GM21717 (cell line): ENCODE measurements around the gene GALNT18.

Experiments
- ATAC-seq: cut with Tn5 transposase; IDR thresholded peaks from one replicate; pipeline ENCODE4 v1.9.1; 2021; ENCODE audit warnings: mild to moderate bottlenecking, moderate library complexity; ENCODE audit not compliant: unreplicated experiment

Gene GALNT18

DNA sequence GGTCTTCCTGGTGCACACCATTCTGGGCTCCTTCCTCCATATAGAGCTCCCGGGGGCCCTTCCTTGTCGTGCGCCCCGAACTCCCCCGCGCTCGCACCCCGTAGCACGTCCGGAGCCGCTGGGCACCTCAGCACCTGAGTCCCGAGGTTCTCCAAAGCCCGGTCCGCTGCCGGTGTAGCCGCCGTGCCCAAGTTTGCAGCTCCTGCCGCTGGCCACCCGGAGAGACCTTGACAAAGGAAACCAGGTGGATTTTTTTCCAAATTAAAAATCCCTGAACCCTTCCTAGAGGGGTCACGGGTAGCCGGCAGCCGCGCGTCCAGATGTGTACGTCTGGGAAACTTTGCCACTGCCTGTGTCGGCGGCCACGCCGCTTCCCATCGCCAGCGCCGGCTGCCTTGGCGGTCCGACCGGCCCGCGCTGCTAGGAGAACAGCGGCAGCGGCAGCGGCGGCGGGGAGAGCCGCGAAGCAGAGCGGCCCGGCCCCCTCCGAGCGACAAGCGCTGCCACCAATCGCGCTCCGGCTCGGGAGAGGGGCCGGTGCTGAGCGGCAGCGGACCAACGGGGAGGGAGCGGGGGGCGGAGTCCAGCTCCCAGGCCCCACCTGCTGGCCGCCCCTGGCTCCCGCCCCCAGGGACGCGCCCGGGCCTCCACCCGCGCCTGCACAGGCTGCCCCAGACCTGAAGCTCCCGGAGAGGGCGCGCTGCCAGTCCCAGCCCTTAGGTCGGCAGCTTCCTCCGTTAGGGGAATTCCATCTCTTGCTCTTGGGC is at the start of gene GALNT18:
Gene GALNT18 (minus strand): TSS at position 433 of the 767 bp plus-strand sequence.
- ATAC-seq = peak; percentile 97

DNA sequence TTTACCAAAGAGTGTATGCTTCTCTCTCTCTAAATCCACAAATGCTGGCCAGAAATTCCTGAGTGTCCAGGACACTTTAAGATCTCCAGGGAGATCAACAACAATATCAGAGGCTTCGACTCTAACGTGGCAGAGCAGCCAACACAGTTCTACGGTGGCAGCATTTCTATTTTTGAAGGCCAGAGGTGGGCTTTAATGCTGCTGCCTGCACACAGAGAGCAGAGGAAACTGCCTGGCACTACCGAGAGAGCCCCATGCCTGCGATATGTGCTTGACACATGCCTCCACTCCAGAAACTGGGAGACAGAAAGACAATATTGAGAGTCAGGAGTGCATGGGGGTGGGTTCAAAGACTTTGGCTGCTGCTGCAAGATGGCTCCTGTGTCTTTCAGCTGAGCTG is 48.8 kb upstream of the GALNT18 start:
- ATAC-seq = no peak

DNA sequence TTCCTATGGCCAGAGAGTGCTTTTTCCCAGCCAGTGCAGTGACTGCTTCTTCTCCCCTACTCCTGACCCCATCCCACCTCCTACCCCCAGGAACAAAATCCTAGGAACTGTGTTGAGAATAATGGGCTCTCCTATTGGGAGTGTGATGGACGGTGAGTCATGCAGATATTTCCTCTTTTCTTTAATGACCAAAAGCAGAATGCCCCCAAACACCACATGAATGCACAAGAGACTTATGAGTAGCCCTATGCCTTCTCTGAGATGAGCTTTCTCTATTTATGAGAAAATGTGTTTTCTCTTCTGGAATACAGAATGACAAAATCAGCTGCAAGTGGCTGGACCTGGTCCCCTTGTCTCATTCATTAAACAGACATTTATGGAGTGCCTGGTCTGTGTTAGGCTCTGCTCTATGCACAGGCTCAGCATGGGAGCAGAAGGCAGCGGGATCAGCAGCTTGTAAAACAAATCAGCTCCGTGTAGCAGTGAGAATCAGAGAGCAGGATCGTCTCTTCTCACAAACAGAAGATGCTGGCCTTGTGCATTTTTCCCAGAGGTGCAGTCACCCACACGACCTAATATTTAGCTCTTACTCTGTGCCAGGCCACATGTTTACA is 47.5 kb upstream of the GALNT18 start:
- no peak for ATAC-seq

DNA sequence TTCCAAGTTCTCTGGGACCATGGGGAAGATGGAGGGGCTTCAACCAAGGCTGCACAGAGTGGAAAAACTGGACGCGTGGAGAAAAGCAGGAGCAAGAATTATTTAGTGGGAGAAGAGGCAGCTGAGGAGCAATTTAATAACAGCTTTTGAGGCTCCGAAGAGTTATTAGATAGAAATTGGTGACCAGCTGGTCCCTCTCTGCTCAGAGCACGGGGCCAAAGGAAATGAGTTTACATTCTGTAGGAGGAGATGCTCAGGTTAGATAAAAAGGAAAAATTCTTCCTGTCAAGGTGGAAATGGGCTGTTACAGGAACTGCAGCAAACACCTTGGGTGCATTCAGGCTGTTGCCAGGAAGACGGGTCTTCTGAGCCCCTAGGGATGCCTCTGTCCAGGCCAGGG is 47.0 kb upstream of the GALNT18 start:
- ATAC-seq = no peak

DNA sequence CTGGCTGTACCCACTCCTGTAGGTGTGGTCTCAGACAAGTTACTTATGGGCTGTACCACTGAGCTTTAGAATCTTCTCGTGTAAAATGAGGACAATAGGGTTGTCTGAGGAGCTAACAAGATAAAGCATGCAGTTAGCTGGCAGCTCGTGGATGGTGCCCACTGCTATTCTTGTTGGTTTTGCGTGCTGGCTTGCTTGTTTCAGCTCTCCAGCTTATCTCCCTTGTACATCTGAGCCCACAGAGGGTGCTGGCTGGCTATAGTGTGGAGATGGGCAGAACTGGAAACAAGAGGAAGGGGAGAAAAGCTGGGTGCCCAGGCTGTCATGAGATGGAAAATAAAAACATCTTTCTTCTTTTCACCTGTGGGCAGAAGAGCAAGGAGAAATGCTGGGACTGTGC is 46.5 kb upstream of the GALNT18 start:
- ATAC-seq = no peak

DNA sequence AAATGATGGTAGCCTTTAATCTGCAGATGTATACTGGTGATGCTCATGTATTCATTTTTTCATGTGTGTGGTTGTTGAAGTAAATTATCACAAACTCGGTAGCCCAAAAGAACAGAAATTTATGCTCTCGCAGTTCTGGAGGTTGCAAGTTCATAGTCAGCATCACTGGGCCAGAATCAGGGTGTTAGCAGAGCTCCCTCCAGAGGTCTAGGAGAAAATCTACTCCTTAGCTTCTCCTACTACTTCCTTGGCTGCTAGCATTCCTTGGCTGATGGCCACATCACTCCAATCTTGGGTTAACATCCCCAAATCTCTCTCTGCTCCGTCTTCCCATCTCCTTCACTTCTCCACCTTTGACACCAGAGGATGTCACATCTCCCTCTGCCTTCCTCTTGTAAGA is 45.3 kb upstream of the GALNT18 start:
- ATAC-seq = no peak

DNA sequence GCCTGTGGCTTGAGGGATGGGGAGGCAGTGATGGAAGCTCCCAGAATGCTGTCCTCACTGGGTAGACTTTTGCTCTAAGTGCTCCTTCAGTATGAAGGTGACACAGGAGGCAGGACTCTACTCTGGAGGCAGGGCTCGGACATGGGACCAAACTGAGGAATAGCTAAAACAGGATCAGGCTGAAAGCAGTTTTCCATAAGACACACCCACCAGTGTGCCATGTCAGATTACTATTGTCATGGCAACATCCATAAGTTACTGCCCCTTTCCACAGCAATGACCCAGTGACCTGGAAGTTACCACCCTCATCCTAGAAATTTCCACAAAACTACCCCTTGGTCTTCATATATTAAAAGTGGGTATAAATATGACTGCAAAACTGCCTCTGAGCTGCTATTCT is 43.6 kb upstream of the GALNT18 start:
- ATAC-seq = no peak

DNA sequence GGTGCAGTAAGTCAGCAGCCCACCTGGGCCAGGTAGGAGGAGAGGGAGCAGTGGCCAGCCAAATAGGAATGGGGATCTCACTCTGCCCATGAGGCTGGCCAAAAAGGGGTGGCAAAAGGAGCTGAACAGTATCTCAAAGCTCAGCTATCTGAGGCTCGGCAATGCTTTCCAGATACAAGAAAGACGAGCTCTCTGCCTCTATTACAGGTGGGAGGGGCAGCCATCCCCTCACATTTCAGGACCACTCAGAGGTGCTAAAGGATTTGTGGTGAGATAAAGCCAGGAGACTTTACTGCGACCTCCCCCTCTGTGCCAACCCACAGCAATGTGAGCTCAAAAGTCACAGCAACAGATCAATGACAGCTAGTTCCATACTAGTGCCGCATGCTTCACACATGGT is 42.1 kb upstream of the GALNT18 start:
- ATAC-seq = no peak

DNA sequence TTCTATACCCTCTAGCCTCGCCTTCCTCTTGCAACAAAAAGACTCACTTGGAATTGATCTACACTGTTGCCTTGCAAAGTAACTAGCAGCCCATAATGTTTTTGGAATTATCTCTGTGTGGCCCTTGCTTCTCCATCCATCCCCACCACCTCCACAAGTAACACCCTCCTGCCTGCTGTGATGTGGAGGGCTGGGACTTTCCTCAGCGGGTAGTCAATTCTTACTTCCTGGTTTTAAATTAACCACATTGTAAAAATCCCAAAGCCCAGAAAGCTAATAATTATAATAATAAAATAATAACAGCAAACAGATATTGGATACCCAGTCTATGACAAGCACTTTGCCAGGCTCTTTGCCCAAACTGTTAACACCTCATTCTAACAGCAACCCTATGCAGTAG is 40.8 kb upstream of the GALNT18 start:
- ATAC-seq = no peak

DNA sequence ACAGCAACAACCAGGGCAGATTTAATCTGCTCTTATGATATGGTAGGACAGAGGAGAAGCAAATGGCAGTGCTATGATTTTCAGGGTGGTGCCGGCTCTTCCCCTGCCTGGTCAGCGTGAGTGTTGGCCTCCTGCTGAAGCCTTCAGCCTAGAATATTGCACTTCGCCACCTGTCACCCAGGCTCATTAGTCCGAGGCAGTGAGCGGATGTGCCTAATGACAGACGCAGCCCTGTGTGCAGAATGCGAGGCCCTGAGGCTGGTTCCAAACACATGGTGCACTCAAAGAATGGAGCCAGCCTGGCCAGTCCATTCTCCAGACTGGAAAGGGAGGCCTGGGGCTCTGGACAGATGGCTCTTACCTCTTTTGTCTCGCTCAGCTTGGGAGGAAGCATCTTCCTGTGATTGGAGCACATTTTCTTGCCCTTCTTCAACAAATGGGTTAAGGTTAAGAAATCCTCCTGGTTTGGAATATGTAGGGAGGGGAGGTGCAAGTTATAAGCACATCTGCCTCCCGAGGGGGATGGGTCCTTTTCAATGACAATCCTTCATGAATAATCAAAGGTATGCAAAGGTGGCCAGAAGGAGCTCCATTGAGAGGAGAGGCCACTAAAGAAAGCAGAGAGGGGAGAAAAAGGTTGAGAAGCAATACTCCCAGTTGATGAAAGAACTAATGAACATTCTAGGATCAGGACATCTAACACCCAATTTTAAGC is 39.7 kb upstream of the GALNT18 start:
- no peak for ATAC-seq

DNA sequence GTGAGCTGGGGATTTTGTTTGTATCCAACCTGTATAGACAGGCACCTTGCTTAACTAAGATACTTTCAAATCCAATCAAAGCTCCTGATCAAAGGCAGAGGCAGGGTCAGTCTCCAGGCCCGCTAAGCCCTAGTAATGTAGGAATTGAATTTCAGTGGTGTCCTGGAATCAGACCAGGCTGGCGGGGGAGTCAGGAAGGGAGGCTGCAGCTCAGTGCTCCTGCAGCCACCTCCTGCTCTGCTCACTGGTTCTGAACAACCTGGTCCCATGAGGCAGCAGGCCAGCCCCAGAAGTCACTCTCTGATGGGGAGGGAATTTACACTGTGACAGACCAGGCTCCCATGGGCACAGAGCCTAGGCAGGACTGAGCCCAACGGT is 38.5 kb upstream of the GALNT18 start:
- ATAC-seq = no peak

DNA sequence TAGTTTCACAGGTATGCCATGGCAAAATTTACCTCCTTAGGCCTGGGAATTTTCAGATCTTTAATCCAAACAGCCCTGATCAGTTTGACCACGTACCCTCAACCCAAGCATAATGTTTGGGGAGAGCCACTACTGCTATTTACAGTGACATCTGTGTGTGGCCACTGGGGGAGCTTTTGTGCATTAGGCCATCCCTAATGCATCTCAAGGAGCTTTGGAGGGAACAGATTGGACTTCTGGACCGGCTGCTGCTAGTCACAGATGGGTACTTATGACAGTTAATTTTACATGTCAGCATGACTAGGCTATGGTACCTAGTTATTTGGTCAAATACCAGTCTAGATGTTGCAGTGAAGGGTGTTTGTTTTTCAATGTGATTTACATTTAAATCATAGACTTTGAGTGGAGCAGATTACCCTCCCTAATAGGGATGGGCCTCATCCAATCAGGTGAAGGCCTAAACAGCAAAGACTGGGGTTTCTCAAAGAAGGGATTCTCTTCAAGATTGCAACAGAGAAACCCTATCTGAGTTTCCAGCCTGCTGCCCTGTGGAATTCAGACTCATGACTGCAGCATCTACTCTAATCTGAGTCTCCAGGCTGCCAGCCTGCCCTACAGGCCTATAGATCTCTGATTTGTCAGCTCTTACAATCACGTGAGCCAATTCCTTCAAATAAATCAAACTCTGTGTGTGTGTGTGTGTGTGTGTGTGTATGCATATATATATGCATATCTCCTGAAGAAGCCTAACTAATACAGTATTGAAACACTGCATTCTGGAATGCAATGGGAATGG is 38.0 kb upstream of the GALNT18 start:
- no peak for ATAC-seq

DNA sequence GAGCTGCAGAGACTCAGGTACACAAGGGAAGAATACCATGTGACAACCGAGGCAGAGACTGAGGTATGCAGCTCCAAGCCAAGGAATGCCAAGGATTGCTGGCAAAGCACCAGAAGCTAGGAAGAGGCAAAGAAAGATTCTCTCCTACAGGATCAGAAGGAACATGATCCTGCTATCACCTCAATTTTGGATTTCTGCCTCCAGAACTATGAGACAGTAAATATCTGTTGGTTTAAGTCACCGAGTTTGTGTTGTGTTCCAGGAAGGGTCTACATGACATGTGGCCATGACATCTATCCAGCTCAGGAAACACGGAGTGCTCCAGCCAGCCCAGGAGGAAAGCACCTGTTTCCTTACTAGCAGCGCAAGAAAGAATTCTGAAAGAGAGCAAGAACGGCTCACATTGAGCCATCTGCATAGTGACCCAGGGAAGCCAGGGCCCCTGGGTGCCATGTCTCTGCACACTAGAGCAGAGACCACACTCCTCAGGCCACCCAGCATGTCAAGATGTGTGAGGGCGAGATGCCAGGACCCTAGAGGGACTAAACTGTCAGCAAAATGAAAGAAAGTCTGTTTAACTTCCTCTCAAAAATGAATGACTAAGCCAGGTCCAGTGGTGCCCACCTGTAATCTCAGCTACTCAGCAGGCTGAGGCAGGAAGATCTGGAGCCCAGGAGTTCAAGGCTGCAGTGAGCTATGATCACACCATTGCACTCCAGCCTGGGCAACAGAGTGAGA is 35.6 kb upstream of the GALNT18 start:
- ATAC-seq = no peak

DNA sequence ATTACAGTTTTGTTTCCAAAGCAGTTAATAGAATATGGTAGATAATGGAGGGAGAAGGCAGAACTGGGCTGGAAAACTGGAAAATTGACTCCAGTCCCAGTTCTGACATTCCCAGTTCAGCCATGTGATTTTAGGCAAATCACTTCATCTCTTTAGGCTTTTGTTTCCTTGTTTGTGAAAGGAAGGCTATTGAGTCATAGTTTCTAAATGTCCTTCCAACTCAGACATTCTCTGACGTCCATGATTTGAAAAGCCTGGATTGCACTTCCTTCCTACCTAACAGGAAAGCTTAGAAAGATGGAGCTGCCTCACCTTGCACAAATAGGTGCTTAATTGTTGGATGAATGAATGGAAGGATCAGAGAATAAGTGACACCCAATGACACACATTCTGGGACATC is 19.8 kb upstream of the GALNT18 start:
- no peak for ATAC-seq

DNA sequence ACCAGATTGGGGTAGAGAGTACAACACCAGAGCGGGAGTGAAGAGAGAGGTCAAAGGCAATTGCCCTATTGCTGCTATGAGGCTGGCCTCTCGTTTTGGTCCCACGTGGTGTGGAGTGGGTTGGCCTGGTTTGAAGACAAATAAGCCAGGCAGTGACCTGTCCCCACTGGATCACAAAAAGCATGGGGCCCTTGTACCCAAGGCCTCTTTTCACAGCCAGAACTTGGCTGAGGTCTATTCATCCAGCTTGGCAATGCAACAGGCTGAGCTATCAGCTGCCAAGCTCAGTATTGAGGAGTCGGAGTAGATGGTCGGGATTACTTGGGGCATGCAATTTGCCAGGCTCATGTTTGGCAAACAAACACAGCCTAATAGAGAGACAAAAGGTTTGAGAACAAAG is 19.2 kb upstream of the GALNT18 start:
- ATAC-seq = no peak

DNA sequence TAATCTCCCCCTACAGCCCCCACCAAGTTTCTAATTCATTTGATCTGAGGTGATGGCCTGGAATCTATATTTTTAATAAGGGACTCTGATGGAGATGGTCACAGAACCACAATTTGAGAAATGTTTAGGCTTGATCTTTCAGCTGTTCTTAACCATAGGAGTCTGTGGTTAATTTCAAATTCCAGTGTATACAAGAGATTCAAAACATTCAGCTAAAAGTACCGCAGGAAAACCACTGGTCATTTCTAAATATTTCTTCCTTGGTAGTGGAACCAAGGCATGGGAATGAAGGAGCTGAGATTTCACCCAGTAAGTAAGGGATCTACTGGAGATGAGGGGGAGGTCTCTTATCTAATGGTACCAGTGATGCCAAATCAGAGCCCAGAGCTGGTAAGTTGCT is 18.3 kb upstream of the GALNT18 start:
- ATAC-seq = no peak

DNA sequence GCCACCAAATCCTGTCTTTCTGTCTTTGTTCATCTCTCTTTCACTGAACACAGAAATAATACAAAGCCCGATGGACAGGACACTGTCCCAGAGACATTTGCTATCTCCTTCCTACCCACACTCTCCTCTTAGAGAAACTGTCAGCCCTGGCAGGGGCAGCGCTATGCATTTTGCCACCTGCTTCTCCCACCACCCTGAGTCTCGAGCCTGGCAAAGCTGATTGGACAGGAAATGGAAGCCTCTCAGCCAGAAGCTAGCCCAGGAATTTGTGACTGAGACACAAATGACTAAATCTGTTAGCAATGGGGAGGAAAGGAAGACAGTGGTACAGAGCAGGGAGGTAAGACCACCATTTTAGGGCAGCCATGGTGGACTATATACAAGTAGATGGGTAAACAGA is 14.9 kb upstream of the GALNT18 start:
- no peak for ATAC-seq

DNA sequence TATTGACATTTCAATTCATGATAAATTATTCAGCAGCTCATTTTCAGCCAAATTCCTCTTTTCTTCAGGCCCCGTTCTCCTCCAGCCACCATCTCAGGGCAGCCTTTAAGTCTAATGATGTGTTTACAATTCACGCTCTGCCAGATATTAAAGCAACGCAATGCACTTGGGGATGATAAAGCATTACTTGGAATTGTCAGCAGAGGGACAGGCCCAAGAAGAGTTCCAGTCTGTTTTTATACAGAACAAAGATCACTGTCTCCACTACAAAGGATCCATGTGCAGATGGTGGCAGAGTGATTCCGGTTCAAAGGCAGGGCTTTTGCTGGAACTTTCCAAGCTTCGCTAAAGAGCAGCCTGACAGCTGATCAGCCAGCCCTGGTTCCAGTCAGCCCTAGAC is 13.6 kb upstream of the GALNT18 start:
- no peak for ATAC-seq

DNA sequence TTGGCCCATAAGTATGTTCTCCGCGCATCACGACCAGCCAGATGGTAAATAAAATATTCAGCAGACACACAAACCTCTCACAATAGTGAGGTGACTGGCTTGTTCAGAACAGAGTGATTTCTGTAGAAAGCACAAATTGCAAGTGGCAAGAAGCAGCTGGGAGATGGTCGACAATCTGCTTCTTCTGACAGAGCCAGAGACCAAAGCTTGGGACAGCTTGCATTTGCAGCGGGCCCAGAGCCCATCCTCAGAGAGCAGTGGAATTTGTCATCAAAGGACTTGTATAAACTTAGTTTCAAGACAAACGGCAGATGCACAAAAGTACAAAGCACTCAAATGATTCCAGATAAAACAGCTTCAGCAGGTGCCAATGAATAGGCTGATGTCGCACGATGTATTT is 7.6 kb upstream of the GALNT18 start:
- ATAC-seq = no peak

DNA sequence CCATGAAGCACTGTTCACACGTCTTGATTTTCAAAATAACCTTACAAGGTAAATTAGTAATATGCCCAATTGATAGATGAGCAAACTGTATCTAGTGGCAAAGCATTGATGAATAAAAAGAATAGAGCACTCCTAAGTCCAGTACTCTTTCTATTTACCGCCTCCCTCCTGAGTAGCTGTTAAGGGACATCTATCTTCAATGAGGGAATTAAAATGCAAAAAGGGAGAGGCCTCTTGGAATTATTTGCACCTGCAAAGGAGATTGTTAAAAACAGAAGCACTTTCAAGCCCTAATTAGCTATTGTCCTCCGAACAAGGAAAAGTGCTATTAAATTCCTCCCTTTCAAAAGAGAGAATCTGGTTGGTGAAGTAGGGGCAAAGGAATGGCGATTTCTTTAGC is 6.8 kb upstream of the GALNT18 start:
- no peak for ATAC-seq

DNA sequence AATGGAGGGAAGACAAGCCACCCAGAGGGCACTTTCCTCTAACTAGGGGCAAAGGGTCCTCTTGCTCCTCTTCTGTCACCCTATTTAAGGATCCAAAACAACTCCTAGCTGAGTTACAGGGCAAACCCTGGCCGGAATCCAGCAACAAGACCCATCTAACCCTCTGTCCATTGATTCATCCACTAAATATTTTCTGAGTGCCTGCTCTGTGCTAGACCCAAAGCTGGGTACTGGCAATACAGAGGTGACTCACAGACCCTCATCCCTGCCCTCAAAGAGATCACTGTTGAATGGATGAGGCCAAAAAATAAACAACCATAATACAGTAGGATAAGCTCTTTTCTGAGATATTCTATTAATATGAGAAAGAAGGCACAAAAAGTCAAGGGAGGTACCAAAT is 4.3 kb upstream of the GALNT18 start:
- ATAC-seq = no peak
